Vagina (tissue), 2 donors: ENCODE measurements around the gene CADPS.

ENCODE experiments used
- POLR2A ChIP-seq, 2 donors: fragments of 450-650 bp; IDR thresholded peaks; one replicate each; pipeline ENCODE4 v1.6.1; 2017; ENCODE audit warnings: antibody characterized with exemption in 2 of 2, mild to moderate bottlenecking in 2 of 2, moderate library complexity in 2 of 2
- POLR2AphosphoS5 ChIP-seq, 2 donors: sonication (generic); formaldehyde crosslinking; IDR thresholded peaks; one replicate each; pipeline ENCODE4 v1.9.0; 2017; ENCODE audit warnings: antibody characterized with exemption in 2 of 2, mild to moderate bottlenecking in 2 of 2, low read depth in 1 of 2; ENCODE audit not compliant: insufficient read depth in 1 of 2
- TF ChIP-seq, protein P1 (sequence below), 3 experiments: fragments of 450-650 bp in 2 of 3; fragments of 200-600 bp in 1 of 3; sonication (generic) in 1 of 3; IDR thresholded peaks; one replicate each; pipeline ENCODE4 v1.5.1; 2017 to 2019; ENCODE audit warnings: antibody characterized with exemption in 3 of 3, mild to moderate bottlenecking in 2 of 3, moderate library complexity in 2 of 3

DNA sequence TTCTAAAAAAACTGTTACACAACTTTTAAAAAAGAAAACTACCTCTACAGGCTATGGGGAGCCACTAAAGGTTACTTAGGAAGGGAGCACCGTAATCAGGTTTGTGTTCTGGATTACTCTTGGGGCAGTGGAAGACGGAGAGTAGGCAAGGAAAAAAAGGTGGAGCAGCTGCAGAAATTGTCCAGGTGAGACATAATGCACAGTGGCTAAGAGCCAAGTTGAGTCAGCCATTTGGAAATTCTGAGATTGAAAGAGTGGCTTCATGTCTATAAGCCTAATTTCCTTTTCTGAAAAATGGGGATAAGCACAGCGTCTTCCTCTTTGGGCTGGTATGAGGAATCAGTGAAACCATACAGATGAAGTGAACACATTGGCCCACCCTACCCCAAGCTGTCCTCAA is 195.2 kb downstream of the CADPS start:
- TF ChIP-seq, protein P1, sequence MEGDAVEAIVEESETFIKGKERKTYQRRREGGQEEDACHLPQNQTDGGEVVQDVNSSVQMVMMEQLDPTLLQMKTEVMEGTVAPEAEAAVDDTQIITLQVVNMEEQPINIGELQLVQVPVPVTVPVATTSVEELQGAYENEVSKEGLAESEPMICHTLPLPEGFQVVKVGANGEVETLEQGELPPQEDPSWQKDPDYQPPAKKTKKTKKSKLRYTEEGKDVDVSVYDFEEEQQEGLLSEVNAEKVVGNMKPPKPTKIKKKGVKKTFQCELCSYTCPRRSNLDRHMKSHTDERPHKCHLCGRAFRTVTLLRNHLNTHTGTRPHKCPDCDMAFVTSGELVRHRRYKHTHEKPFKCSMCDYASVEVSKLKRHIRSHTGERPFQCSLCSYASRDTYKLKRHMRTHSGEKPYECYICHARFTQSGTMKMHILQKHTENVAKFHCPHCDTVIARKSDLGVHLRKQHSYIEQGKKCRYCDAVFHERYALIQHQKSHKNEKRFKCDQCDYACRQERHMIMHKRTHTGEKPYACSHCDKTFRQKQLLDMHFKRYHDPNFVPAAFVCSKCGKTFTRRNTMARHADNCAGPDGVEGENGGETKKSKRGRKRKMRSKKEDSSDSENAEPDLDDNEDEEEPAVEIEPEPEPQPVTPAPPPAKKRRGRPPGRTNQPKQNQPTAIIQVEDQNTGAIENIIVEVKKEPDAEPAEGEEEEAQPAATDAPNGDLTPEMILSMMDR (IDR thresholded peaks at IDR 0.05): no peak
- TF ChIP-seq POLR2AphosphoS5 (IDR thresholded peaks at IDR 0.05; ENCODE audit: insufficient read depth in 1 of 2, low read depth in 1 of 2): no peak
- no peak for TF ChIP-seq POLR2A (IDR thresholded peaks at IDR 0.05)
